ENCODE data around the gene EXOC3L2. TPM values are rescaled to one million over a fixed set of nuclear protein-coding genes. Genes with fewer than 3 reads are reported as not detected.

Gene EXOC3L2
- total RNA-seq, 1 donor from 2014 or later = 4.0 TPM

DNA sequence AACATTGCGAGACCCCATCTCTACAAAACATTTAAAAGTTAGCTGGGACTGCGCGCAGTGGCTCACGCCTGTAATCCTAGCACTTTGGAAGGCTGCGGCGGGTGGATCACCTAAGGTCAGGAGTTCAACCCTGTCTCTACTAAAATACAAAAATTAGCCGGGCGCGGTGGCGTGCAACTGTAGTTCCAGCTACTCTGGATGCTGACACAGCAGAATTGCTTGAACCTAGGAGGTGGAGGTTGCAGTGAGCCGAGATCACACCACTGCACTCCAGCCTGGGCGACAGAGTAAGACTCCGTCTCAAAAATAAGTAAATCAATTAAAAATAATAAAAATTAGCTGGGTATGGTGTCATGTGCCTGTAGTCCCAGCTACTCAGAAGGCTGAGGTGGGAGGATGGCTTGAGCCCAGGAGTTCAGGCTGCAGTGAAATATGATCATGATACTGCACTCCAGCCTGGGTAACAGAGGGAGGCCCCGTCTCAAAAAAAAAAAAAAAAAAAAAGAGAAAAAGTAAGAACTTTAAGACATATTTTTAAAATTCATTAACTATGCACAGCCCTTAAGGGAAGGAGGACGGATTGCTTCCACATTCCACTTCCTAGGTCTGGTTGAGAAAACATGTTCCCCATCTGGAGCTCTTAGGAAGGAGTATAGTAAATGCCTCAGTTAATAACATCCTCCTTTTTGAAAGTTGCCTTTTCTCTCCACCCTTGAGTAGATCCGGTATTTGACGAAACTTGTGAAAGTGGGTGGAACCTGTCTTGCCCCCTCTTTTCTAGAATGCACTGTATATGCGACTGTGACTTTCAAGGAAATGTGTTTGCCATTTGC lies 26.1 kb downstream of the EXOC3L2 start:
- no peak for DNase-seq

DNA sequence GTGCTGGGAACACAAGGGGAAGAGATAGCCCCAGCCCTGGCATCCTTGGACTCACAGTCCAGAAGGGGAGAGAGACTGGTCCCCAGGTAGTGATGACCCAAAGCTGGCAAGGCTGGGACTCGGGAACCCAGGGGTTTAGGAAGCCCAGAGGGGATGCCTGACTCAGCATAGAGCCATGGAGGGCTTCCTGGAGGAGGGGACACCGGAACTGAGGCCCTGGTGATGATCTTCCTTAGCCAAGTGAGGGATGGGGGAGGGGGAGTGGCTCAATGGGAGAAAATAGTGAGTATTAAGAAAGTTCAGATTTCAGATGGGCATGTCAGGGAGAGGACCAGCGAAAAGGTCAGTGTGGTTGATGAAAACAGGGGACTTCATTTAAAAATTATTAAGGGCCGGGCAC lies 26.8 kb downstream of the EXOC3L2 start:
- DNase-seq = no peak

DNA sequence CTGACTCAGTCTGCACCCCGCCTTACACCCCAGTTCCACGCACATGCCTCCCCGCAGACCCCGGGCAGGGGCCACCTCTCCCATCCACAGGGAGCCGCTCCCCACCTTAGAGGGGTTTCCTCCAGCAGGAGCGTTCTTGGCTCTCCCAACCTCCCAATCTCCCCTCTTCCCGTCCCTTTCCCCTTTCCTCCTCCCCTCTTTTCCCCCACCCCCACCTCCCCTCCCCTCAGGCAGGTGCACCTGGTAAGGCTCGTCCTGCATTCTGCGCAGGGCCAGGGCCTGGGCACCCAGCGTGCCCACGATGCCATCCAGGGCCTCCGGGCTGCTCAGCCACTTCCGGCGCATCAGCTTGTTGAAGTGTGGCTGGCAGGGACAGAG lies 27.3 kb downstream of the EXOC3L2 start:
- DNase-seq = no peak

DNA sequence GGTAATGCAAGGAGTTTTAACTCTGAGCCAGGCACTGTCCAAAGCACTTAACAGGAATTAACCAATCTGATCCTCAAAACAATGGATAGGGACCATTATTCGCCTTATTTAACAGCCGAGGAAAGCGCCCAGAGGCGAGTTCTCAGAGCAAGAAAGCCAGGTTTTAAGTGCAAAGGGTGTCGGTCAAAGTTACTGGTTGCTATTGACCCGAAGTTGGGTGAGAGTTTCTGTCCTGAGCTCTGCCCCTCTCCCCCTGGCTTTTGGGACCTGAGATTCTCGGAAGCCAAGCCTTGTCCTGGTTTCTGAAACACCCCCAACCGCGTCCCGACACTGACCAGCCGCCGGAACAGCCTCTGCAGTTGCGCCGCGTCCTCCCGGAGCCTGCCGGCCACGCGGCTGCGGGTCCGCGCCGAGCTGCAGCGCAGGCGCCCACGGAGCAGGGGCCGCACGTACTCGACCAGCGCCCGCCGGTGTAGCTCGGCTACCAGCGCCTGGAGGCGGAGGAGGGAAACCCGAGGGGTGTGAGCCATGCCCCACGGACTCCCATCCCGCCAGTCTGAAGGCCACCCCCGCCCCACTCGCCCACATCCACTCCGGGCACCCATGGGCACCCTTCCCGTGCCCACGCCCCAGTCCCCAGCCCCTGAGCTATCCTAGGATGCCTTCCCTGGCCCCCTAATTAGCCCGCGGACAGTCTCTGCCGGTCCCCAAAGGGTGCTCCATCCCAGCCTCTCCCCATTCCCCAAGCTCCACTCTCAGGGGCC lies 27.8 kb downstream of the EXOC3L2 start:
- no peak for DNase-seq

DNA sequence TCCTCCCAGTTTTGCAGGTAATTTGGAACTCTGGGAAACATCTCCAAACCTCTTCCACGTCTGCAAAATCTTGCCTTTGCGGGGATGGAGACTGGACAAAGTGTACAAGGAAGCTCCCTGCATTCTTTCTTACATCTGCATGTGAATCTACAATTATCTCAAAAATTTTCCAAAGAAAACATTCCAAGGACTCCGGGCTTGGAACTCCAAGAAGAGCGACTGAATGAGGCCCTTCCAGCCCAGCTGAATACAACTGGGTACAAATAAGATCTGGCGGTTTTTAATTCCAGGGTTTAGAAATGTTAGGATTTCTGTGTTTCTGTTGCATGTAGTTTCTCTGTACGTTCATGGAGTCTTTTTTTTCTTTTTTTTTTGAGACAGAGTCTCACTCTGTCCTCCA lies 28.5 kb downstream of the EXOC3L2 start:
- no peak for DNase-seq

DNA sequence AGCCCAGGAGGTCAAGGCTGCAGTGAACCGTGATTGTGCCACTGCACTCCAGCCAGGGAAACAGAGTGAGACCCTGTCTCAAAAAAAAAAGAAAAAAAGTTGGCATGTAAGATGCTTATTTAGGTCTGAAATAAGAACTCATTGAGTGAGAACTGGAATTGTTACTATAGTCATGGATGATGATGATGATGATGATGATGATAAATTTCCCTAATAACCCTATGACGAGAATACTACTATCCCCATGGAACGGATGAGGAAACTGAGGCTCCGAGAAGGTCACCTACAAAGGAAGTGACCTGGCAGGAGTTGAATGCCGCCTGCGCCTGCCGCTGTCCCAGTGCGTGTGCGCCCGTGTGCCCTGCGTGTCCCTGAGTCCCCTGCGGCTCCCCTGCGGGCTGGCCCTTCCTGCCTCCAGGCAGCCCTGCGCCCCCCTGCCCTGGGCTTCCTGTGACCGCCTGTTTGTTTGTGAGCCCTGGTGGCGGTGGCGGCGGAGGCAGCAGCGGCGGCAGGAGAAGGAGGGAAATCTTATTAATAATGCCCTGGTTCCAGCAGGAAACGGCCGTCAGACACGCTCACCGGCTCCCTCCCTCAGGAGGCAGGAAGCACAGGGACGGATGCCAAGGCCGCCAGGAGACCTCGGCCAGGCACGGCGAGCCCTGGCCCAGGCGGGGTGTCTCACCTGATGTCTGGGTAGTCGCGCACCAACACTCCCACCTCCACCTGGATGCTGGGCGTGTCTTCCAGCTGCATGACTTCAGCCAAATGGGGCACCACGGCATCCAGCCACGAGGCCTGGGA lies 29.6 kb downstream of the EXOC3L2 start:
- no peak for DNase-seq

DNA sequence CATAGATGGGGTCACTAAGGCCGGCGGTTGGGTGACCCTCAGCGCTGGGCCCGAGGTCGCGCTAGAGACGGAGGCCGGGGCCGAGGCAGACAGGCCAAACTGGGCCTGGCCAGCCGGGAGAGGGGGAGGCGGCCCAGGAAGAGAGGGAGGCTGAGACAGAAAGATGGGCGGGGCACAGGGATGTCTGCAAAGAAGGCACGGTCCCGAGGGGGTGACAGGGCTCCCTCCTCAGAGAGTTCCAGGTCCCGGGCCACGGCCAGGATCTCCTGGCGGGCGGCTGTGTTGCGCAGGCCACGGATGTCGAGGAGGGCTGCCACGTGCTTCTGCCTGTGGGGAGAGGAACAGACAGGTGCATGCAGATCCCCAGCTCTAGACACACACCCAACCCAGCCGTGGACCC lies 32.2 kb downstream of the EXOC3L2 start:
- DNase-seq = no peak

DNA sequence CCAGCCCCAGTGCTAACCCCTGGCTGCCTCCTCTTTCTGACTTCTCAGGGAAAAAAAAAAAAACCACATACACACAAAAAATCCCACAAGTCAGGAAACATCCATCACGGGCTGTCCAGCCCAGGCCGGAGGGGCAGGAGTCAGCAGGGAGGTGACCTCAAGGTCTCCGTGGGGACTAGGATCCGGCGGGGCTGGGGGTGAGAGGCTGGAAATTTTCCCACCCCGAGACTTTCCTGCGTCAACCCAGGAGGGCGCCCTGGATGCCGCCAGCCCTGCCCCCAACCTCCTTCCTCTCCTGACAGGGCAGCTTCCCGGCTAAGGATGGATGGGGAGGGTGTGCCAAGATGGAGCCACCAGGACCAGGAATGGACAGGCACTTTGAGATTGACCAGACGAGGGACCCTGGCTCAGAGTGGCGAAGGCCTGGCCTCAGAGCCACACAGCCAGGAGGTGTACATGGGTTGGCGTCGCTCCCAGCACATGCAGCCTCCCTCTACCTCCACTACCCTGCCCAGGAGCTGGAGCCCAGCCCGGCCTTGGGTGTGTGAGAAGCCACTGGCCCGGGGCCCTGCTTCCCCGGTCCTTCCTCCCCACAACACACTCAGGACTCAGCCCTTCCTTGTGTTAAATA lies 33.3 kb downstream of the EXOC3L2 start:
- DNase-seq = peak; percentile 49

DNA sequence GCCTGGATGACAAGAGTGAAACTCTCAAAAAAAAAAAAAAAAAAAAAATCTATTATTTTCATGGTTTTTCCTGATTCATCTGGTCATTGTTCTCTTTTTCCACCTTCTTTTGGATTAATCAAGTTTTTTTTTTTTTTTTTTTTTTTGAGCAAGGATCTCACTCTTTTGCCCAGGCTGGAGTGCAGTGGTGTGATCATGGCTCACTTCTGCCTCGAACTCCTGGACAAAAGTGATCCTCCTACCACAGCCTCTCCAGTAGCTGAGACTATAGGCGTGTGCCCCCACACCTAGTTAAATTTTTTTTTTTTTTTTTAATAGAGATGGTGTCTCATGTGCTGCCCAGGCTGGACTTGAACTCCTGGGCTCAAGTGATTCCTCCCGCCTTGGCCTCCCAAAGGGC lies 38.9 kb downstream of the EXOC3L2 start:
- DNase-seq = no peak

DNA sequence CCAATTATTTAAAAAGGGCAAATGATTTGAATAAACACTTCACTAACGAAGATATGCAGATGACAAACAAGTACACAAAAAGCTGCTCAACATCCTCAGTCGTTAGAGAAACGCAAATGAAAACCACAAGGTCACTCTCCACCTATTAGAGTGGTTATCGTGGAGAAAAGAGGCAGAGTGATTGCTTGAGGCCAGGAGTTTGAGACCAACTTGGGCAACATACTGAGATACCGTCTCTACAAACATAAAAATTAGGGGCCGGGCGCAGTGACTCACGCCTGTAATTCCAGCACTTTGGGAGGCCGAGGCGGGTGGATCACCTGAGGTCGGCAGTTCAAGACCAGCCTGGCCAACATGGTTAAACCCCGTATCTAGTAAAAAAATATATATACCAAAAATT lies 39.4 kb downstream of the EXOC3L2 start:
- no peak for DNase-seq

DNA sequence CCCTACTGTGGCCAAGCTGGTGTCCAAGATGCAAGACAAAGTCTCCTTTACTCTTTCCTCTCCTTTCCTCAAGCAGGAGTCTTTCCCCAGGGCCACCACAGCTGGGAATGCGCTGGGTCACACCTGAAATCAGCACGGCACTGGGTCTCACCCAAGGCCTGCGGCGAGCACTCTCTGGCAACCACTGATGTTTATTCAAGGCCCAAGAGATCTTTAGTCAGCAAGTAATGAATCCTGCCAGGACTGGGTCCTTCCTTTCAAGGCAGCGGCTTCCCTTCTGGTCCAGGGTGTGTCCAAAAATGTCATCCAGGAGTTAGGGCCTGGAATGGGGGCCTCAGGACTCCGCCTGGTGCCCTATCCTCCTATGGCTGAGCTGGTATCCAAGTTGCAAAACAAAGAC lies 42.6 kb downstream of the EXOC3L2 start:
- DNase-seq = no peak

DNA sequence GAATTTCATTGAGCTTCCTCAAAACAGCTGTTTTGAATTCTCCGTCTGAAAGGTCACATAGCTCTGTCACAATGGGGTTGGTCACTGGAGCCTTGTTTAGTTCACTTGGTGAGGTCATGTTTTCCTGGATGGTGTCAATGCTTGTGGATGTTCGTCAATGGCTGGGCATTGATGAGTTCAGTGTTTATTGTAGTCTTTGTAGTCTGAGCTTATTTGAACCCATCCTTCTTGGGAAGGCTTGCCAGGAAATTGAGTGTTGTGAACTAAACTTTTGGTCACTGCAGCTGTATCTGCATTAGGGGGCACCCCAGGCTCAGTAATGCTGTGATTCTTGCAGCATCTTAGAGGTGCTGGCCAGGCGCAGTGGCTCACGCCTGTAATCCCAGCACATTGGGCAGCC lies 44.6 kb downstream of the EXOC3L2 start:
- peak; percentile 39 for DNase-seq

DNA sequence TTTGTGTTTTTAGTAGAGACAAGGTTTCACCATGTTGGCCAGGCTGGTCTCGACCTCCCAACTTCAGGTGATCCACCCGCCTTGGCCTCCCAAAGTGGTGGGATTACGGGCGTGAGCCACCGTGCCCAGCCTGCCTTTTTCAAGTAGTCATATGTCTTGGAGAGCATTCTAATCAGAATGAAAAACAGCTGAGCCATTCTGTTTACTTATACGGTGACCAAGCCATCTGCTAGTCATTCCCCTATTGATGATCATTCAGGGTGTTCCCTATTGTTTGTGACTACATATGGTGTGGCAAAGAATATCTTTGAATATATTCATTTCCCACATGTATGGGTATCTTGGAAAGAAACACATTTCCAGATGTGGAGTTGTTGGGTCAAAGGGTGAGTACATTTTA lies 49.4 kb downstream of the EXOC3L2 start:
- DNase-seq = no peak

DNA sequence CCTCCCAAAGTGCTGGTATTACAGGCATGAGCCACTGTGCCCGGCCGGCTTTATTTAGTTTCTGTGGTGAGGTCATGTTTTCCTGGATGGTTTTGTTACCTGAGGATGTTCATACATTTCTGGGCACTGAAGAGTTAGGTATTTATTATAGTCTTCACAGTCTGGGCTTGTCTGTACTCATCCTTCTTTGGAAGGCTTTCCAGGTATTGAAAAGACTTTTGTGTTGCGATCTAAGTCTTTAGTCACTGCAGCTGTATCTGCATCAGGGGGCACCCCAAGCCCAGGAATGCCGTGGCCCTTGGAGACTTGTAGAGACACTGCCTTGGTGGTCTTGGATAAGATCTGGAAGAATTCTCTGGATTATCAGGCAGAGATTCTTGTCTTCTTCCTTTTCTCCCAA lies 53.8 kb downstream of the EXOC3L2 start:
- peak; percentile 50 for DNase-seq

DNA sequence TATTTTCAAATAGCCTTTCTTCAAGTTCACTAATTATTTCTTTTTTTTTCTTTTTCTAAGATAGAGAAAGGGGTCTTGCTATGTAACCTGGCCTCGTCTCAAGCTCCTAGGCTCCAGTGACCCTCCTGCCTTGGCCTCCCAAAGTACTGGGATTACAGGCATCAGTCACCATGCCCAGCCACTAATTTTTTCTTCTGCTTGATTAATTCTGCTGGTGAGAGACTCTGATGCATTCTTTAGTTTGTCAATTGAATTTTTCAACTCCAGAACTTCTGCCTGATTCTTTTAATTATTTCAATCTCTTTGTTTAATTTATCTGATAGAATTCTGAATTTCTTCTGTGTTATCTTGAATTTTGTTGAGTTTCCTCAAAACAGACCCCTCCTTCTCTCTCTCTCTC lies 55.2 kb downstream of the EXOC3L2 start:
- DNase-seq = no peak

DNA sequence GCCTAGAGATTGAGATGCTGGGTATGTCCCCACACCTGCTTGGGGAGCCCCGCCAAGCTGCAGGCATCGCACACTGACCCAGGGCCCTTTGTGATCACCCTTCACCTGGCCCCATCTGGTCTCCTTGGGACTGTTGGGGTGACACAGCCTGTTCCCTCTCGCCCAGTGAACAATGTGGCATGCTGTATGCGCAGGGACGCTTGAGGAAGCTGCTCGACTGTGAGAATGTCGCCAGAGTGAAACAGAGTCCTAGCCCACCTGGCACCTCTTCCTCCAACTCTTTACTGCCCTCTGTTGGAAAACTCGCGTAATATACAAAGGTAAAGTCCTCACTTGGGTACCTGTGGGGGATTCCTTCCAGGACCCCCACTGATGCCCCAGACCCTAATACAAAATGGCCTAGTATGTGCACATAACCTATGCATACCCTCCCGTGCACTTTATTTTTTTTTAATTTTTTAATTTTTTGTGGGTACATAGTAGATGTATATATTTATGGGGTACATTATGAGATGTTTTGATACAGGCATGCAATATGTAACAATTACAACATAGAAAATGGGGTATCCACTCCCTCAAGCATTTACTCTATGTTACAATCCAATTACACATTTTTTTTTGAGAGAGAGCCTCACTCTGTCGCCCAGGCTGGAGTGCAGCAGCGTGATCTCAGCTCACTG lies 57.6 kb downstream of the EXOC3L2 start:
- peak; percentile 27 for DNase-seq

DNA sequence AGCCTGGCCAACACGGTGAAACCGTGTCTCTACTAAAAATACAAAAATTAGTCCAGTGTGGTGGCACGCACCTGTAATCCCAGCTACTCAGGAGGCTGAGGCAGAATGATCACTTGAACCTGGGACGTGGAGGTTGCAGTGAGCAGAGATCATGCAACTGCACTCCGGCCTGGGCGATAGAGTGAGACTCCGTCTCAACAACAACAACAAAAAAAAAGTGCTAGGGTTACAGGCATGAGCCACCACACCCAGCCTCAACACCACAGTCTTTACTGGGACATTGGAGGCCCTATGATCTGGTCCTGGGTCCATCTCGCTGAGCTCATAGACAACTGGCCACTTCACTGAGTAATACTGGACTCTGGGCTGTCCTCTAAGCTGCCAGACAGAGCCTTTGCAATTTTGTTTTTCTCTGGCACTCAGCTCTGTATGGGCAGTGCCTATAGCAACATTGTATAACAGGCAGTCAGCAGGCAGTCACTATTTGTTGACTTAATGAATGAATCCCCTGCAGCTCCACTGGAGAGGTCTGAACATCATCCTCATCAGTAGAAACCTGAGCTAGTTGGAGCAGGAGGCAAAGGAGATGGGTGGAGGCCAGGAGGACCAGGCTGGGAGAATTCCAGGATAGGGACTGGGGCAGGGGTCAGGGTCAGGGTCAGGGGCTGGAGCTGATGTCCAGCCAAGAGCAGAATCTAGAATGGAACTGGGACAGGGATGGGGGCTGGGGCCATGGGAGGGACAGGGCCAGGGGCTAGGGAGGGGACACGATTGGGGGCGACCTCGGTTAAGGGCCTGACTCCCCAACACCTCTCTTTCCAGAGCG lies 58.5 kb downstream of the EXOC3L2 start:
- DNase-seq = no peak

DNA sequence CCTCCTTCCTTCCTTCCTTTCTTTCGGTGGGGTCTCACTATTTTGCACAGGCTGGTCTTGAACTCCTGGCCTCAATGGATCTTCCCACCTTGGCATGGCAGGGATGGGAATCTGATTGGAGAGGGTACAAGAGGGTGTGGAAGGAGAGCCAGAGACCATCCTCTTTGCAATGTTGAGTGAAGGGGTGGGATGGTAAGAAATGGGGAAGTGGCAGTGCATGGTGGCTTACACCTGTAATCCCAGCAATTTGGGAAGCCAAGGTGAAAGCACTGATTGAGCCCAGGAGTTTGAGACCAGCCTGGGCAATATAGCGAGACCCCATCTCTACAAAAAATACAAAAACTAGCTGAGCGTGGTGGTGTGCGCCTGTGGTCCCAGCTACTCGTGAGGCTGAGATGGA lies 61.1 kb downstream of the EXOC3L2 start:
- no peak for DNase-seq

DNA sequence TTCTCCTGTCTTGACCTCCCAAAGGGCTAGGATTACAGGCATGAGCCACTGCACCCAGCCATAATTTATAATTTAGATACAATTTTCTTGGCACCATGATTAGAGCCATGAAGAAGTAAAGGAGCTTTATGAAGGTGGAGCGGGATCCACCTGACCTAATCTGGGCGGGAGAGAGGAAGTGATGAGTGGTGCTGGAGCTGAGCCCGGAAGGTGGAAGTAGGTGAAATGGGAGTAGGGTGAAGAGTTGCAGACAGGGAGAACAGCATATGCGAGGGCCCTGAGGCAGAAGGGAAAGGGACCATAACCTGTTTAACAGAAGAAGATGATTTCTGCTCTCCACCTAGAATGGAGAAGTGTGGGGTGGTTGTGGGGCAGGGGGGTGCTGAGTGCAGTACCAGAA lies 62.4 kb downstream of the EXOC3L2 start:
- no peak for DNase-seq

DNA sequence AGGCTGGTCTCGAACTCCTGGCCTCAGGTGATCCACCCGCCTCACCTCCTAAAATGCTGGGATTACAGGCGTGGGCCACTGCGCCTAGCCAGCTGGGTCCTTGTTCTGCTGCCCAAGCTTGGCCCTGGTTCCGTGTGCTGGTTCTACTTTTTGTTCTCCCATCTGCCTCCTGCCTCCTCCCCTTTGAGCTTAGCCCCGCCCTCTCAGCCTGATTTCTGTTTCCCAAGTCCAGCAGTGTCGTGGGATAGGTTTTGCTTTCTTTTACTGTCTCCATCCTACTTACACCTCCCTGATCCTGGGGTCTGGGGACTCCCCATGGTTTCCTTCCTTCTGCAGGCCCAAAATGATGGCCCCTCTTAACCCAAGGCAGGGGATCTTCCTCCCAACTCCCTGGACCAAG lies 64.3 kb downstream of the EXOC3L2 start:
- no peak for DNase-seq

DNA sequence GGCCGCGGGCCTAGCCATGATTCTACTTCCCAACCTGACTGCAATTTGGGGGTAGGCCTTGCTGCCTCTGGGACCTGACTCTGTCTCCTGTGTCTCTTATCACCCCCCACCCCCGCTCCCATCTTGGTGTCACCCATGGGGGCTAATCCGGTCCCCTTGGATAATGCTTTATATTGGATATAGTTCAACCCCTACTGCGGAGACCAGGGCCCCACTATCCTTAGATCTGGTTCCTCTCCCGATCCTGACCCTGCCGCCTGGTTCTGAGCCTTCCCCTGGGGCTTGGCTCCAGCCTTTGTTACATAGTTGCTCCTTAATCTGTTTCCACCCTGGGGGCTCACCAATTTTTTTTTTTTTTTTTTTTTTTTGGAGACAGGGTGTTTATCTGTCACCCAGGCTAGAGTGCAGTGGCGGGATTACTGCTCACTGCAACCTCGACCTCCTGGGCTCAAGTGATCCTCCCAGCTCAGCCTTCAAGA lies 65.3 kb downstream of the EXOC3L2 start:
- no peak for DNase-seq

Data from tongue (tissue), 2 donors.